ENCODE results near the gene PLEKHM2.

The PLEKHM2 gene

GRCh38 chr1:15717418-15718125 lies 33.5 kb downstream of the PLEKHM2 start:
- peaks cover 8% of the 10 kb centered on the region for H3K79me2 ChIP-seq (ENCODE audit: low read length)
- H3K9me3 ChIP-seq (ENCODE audit: insufficient read depth, low read length), result no peaks in the 10 kb centered on the region
- no peak overlapping the region for H3K27ac ChIP-seq (ENCODE audit: low read length)
- H3K36me3 ChIP-seq (replicated peaks; ENCODE audit: low read depth, low read length), result no peaks in the 10 kb centered on the region
- H2AFZ ChIP-seq (ENCODE audit: low read depth, low read length), result no peak overlapping the region
- no peaks in the 10 kb centered on the region for H3K4me1 ChIP-seq (ENCODE audit: low read length)
- H3K27me3 ChIP-seq (ENCODE audit: low read depth, low read length), result no peaks in the 10 kb centered on the region
- TF ChIP-seq, protein P1, sequence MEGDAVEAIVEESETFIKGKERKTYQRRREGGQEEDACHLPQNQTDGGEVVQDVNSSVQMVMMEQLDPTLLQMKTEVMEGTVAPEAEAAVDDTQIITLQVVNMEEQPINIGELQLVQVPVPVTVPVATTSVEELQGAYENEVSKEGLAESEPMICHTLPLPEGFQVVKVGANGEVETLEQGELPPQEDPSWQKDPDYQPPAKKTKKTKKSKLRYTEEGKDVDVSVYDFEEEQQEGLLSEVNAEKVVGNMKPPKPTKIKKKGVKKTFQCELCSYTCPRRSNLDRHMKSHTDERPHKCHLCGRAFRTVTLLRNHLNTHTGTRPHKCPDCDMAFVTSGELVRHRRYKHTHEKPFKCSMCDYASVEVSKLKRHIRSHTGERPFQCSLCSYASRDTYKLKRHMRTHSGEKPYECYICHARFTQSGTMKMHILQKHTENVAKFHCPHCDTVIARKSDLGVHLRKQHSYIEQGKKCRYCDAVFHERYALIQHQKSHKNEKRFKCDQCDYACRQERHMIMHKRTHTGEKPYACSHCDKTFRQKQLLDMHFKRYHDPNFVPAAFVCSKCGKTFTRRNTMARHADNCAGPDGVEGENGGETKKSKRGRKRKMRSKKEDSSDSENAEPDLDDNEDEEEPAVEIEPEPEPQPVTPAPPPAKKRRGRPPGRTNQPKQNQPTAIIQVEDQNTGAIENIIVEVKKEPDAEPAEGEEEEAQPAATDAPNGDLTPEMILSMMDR (IDR thresholded peaks at IDR 0.05; ENCODE audit: low read depth, low read length), result no peak
- no peak for TF ChIP-seq EZH2phosphoT487 (IDR thresholded peaks at IDR 0.05; ENCODE audit: low read depth)
- H3K4me3 ChIP-seq (ENCODE audit: low read length), result no peak overlapping the region
- peaks cover 3% of the 10 kb centered on the region for H4K20me1 ChIP-seq (ENCODE audit: insufficient read depth, low read length)
- no peak overlapping the region for H3K4me2 ChIP-seq (ENCODE audit: low read length)
- no peak overlapping the region for H3K9ac ChIP-seq (ENCODE audit: low read length)

- H3K9me3 ChIP-seq (ENCODE audit: insufficient read depth, low read length), result no peaks in the 10 kb centered on the region
- no peak overlapping the region for H3K4me3 ChIP-seq (ENCODE audit: low read length)
- H3K4me2 ChIP-seq (ENCODE audit: low read length), result no peak overlapping the region
- no peaks in the 10 kb centered on the region for H3K36me3 ChIP-seq (replicated peaks; ENCODE audit: low read depth, low read length)
- H3K4me1 ChIP-seq (ENCODE audit: low read length), result no peaks in the 10 kb centered on the region
- H3K27me3 ChIP-seq (ENCODE audit: low read depth, low read length), result no peaks in the 10 kb centered on the region
- no peak overlapping the region for H2AFZ ChIP-seq (ENCODE audit: low read depth, low read length)
- TF ChIP-seq, protein P1 (IDR thresholded peaks at IDR 0.05; ENCODE audit: low read depth, low read length), result no peak
- TF ChIP-seq EZH2phosphoT487 (IDR thresholded peaks at IDR 0.05; ENCODE audit: low read depth), result no peak
- H4K20me1 ChIP-seq (ENCODE audit: insufficient read depth, low read length), result peaks cover 3% of the 10 kb centered on the region; the same call in 1 of the 2 replicates
- peaks cover 8% of the 10 kb centered on the region for H3K79me2 ChIP-seq (ENCODE audit: low read length)
- no peak overlapping the region for H3K9ac ChIP-seq (ENCODE audit: low read length)
- no peak overlapping the region for H3K27ac ChIP-seq (ENCODE audit: low read length)
Measured at GRCh38 chr1:15718199-15718601, 34.1 kb downstream of the PLEKHM2 start.

DNA sequence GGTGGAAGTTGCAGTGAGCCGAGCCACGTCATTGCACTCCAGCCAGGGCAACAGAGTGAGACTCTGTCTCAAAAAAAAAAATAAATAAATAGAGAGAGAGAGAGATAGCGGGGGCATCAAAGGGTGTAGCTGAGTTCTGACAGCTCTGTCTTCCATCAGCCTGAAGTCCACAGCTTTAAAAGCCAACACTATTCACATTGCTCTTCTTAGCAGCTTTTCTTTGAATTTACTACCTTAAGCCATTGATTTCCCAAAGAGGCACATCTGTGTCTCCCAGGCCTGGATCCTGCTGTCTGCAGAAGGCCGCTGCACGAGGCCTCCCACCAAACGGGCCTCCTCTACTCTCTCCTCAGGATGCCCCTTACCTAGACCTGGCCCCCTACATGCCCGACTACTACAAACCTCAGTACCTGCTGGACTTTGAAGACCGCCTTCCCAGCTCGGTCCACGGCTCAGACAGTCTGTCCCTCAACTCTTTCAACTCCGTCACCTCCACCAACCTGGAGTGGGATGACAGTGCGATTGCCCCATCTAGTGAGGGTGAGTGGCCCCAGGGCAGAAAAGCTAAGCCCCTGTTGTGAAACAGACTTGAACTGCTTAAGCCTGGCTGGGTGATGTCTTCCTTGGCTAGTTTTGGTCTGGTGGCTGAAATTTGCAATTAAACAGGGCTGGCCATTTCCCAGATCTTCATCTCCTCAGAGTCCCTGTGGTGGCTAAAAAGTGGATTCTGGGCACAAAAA lies 35.4 kb downstream of the PLEKHM2 start:
- no peak overlapping the region for H3K4me3 ChIP-seq (ENCODE audit: low read length)
- TF ChIP-seq, protein P1 (IDR thresholded peaks at IDR 0.05; ENCODE audit: low read depth, low read length), result no peak
- TF ChIP-seq EZH2phosphoT487 (IDR thresholded peaks at IDR 0.05; ENCODE audit: low read depth), result no peak
- no peaks in the 10 kb centered on the region for H3K27me3 ChIP-seq (ENCODE audit: low read depth, low read length)
- no peaks in the 10 kb centered on the region for H3K36me3 ChIP-seq (replicated peaks; ENCODE audit: low read depth, low read length)
- H3K9me3 ChIP-seq (ENCODE audit: insufficient read depth, low read length), result no peaks in the 10 kb centered on the region
- H3K4me2 ChIP-seq (ENCODE audit: low read length), result no peak overlapping the region
- no peaks in the 10 kb centered on the region; the same call in 1 of the 2 replicates for H4K20me1 ChIP-seq (ENCODE audit: insufficient read depth, low read length)
- no peak overlapping the region for H2AFZ ChIP-seq (ENCODE audit: low read depth, low read length)
- no peaks in the 10 kb centered on the region for H3K4me1 ChIP-seq (ENCODE audit: low read length)
- peaks cover 5% of the 10 kb centered on the region for H3K79me2 ChIP-seq (ENCODE audit: low read length)
- no peak overlapping the region for H3K9ac ChIP-seq (ENCODE audit: low read length)
- H3K27ac ChIP-seq (ENCODE audit: low read length), result no peak overlapping the region

- no peaks in the 10 kb centered on the region for H3K36me3 ChIP-seq (replicated peaks; ENCODE audit: low read depth, low read length)
- H3K4me2 ChIP-seq (ENCODE audit: low read length), result no peak overlapping the region
- H3K4me3 ChIP-seq (ENCODE audit: low read length), result no peak overlapping the region
- H4K20me1 ChIP-seq (ENCODE audit: insufficient read depth, low read length), result no peaks in the 10 kb centered on the region
- no peaks in the 10 kb centered on the region for H3K27me3 ChIP-seq (ENCODE audit: low read depth, low read length)
- TF ChIP-seq EZH2phosphoT487 (IDR thresholded peaks at IDR 0.05; ENCODE audit: low read depth), result no peak
- TF ChIP-seq, protein P1 (IDR thresholded peaks at IDR 0.05; ENCODE audit: low read depth, low read length), result no peak
- H3K9ac ChIP-seq (ENCODE audit: low read length), result no peak overlapping the region
- no peak overlapping the region for H2AFZ ChIP-seq (ENCODE audit: low read depth, low read length)
- no peak overlapping the region for H3K27ac ChIP-seq (ENCODE audit: low read length)
- H3K79me2 ChIP-seq (ENCODE audit: low read length), result no peaks in the 10 kb centered on the region
- H3K4me1 ChIP-seq (ENCODE audit: low read length), result no peaks in the 10 kb centered on the region
- H3K9me3 ChIP-seq (ENCODE audit: insufficient read depth, low read length), result no peaks in the 10 kb centered on the region
Measured at GRCh38 chr1:15720861-15721260, 36.7 kb downstream of the PLEKHM2 start.
